8988T (cell line): ENCODE data around the gene CHGA.

Source experiments
- DNase-seq: peaks from one replicate; pipeline ENCODE4 v3.0.0; 2011

Gene CHGA

GRCh38 chr14:92962831-92963095 is 39.8 kb downstream of the CHGA start:
- DNase-seq, result no peak

- DNase-seq, result no peak
Measured at GRCh38 chr14:92963301-92964123, 40.6 kb downstream of the CHGA start.

- no peak for DNase-seq
Measured at GRCh38 chr14:92964124-92965109, 41.5 kb downstream of the CHGA start.

GRCh38 chr14:92965281-92965680 is 42.3 kb downstream of the CHGA start:
- DNase-seq, result no peak

- no peak for DNase-seq
Measured at GRCh38 chr14:92967346-92967926, 44.5 kb downstream of the CHGA start.

- DNase-seq, result no peak
Measured at GRCh38 chr14:92968291-92969020, 45.5 kb downstream of the CHGA start.

GRCh38 chr14:92969430-92969829 is 46.5 kb downstream of the CHGA start:
- no peak for DNase-seq

GRCh38 chr14:92969871-92970270 is 46.9 kb downstream of the CHGA start:
- no peak for DNase-seq

GRCh38 chr14:92970271-92970670 is 47.3 kb downstream of the CHGA start:
- no peak for DNase-seq

GRCh38 chr14:92971601-92972180 is 48.7 kb downstream of the CHGA start:
- DNase-seq, result no peak

GRCh38 chr14:92973261-92973797 is 50.4 kb downstream of the CHGA start:
- peak; percentile 75 for DNase-seq

- DNase-seq, result no peak
Measured at GRCh38 chr14:92973798-92974372, 50.9 kb downstream of the CHGA start.

- DNase-seq, result no peak
Measured at GRCh38 chr14:92974541-92975345, 51.8 kb downstream of the CHGA start.

GRCh38 chr14:92976268-92976667 is 53.3 kb downstream of the CHGA start:
- no peak for DNase-seq

GRCh38 chr14:92978229-92979021 is 55.5 kb downstream of the CHGA start:
- DNase-seq, result no peak

GRCh38 chr14:92980866-92981265 is 57.9 kb downstream of the CHGA start:
- DNase-seq, result no peak

- no peak for DNase-seq
Measured at GRCh38 chr14:92981726-92982125, 58.8 kb downstream of the CHGA start.

- DNase-seq, result no peak
Measured at GRCh38 chr14:92982956-92983355, 60.0 kb downstream of the CHGA start.

- no peak for DNase-seq
Measured at GRCh38 chr14:92984082-92984788, 61.3 kb downstream of the CHGA start.
